ENCODE results near the gene OR10A4.

- TF ChIP-seq CTCF (IDR thresholded peaks at IDR 0.05): no peak
- no peak for TF ChIP-seq EZH2 (IDR thresholded peaks at IDR 0.05; ENCODE audit: borderline replicate concordance, insufficient read depth, low read depth, low read length, poor library complexity, severe bottlenecking)
Observed at GRCh38 chr11:6871278-6871677, 5.1 kb upstream of the OR10A4 start.
